ENCODE data around the gene SRD5A3.

DNA sequence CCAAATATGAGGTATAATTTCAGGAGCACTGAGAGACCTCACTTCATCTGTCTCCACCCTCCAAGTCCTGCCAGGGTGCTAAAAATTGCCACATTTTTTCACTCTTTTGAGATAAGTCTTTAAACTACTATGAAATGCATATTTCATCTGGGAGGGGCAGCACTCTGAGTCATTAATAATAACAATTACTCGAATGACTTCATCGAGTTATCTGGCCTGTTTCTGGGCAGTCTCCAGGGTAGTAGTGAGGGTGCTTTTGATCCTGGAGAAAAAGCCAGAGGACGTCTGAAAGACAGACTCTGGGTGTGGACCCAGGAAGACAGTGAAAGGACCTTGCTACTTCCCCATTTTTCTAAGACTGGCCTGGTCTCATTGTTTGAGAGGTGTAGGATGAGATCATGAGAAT, 42.3 kb upstream of the SRD5A3 start:
- TF ChIP-seq, protein P1, sequence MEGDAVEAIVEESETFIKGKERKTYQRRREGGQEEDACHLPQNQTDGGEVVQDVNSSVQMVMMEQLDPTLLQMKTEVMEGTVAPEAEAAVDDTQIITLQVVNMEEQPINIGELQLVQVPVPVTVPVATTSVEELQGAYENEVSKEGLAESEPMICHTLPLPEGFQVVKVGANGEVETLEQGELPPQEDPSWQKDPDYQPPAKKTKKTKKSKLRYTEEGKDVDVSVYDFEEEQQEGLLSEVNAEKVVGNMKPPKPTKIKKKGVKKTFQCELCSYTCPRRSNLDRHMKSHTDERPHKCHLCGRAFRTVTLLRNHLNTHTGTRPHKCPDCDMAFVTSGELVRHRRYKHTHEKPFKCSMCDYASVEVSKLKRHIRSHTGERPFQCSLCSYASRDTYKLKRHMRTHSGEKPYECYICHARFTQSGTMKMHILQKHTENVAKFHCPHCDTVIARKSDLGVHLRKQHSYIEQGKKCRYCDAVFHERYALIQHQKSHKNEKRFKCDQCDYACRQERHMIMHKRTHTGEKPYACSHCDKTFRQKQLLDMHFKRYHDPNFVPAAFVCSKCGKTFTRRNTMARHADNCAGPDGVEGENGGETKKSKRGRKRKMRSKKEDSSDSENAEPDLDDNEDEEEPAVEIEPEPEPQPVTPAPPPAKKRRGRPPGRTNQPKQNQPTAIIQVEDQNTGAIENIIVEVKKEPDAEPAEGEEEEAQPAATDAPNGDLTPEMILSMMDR (IDR thresholded peaks at IDR 0.05), result no peak
- TF ChIP-seq POLR2A (IDR thresholded peaks at IDR 0.05), result no peak

Data from body of pancreas (tissue), 4 donors.